BLaER1 treated with 17β-estradiol and CSF1 and Interleukin-3, amounts not matched to agents 10 nM and 100 nM (cell line): Measurements from ENCODE around the gene CDH26.
A peak's percentile ranks its signal among the peaks of the same experiment; 100 is the strongest.
"Not testable (repeated sequence)": the region's sequence is repeated elsewhere in the genome, so short reads cannot be mapped to it uniquely, and the experiment has no call there.

Experiments
- H3K27ac ChIP-seq, 11 experiments: shearing (Covaris generic); formaldehyde crosslinking; 2 replicates each; pipeline ENCODE4 v1.8.1; 2022
- H3K27me3 ChIP-seq, 11 experiments: shearing (Covaris generic); formaldehyde crosslinking; 2 replicates each; pipeline ENCODE4 v1.8.1; 2022
- H3K36me3 ChIP-seq, 11 experiments: shearing (Covaris generic); formaldehyde crosslinking; 2 replicates each; pipeline ENCODE4 v1.8.1; 2022
- H3K4me1 ChIP-seq, 10 experiments: shearing (Covaris generic); formaldehyde crosslinking; 2 replicates each; pipeline ENCODE4 v1.8.1; 2022
- H3K4me2 ChIP-seq, 11 experiments: shearing (Covaris generic); formaldehyde crosslinking; 2 replicates each; pipeline ENCODE4 v1.8.1; 2022
- H3K4me3 ChIP-seq, 10 experiments: shearing (Covaris generic); formaldehyde crosslinking; 2 replicates each; pipeline ENCODE4 v1.8.1; 2022
- H3K9ac ChIP-seq, 11 experiments: shearing (Covaris generic); formaldehyde crosslinking; 2 replicates each; pipeline ENCODE4 v1.8.1; 2022
- H3K9me3 ChIP-seq, 11 experiments: shearing (Covaris generic); formaldehyde crosslinking; replicated peaks in 1 of 11; 2 replicates each; pipeline ENCODE4 v1.8.1; 2022
- H4K20me1 ChIP-seq, 11 experiments: shearing (Covaris generic); formaldehyde crosslinking; 2 replicates each; pipeline ENCODE4 v1.8.1; 2022
- Cebpa-rat ChIP-seq, 11 experiments: shearing (Covaris generic); IDR thresholded peaks; 2 replicates each; pipeline ENCODE4 v1.8.1; 2022

Gene CDH26

DNA sequence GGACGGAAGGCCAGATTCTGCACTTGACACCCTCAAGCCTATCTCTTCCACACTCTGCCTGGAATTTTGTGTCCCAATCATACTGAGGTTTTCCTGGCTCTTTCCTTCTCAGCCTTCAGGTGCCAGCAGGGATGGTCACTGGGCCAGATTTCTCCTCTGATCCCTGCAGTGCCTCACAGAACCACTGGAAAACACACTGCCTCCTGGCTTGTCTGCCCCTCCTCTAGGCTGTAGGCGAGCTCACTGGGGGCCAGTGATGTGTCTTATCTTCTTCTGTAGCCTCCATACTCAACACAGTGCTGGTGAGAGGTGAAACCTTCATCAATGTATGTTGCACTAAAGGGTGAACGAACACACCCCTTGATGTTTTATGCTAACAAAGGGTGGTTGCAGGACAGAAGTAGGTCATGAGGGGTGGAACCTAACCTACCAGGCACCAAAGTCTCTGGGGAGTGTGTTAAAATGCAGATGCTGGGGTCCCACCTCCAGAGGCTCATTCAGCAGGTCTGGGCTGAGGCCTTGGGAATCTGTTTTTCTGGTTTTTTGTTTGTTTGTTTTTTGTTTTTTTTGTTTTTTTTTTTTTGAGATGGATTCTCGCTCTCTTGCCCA, 80.3 kb downstream of the CDH26 start:
- H3K4me2 ChIP-seq, result no peak overlapping the region
- peaks cover 8 to 21% (median 14%) of the 10 kb centered on the region in 11 experiments; a peak in 20 of 22 replicates for H3K9me3 ChIP-seq
- TF ChIP-seq Cebpa-rat (IDR thresholded peaks at IDR 0.05), result no peak
- H3K4me3 ChIP-seq, result no peak overlapping the region
- no peaks in the 10 kb centered on the region for H3K36me3 ChIP-seq
- H3K9ac ChIP-seq, result no peak overlapping the region
- H4K20me1 ChIP-seq, result no peaks in the 10 kb centered on the region
- H3K27ac ChIP-seq, result no peak overlapping the region
- H3K27me3 ChIP-seq, result no peaks in the 10 kb centered on the region
- peaks cover 19 to 46% (median 37%) of the 10 kb centered on the region in 10 experiments; a peak in 19 of 20 replicates for H3K4me1 ChIP-seq

DNA sequence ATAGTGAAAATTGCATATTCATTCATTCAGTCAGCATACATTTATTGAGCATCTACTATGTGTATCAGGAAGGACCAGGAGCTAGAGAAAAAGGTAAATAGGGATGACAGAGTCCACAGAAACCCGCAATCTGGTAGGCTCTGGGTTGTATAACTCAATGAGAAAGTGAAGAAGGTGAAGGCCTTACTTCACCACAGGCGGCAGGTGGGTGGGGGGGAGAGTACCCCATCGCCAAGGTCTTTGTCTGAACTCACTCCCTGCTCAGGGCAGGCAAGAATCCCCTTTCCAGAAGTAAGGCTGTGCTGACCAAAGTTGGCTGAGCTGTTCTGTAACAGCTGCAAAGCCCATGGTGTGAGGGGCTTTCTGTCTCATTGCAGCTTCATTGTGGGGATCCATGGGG, 81.3 kb downstream of the CDH26 start:
- no peak for TF ChIP-seq Cebpa-rat (IDR thresholded peaks at IDR 0.05)
- Histone ChIP-seq H3K36me3 (no peaks in the 10 kb centered on the region), H3K4me3 (no peak overlapping the region), H3K4me1 (peaks cover 22 to 47% (median 39%) of the 10 kb centered on the region in 10 experiments), H3K27me3 (no peaks in the 10 kb centered on the region), H3K27ac (no peak overlapping the region), H3K9ac (no peak overlapping the region), H3K4me2 (no peak overlapping the region), H4K20me1 (no peaks in the 10 kb centered on the region), H3K9me3 (peaks cover 8 to 26% (median 17%) of the 10 kb centered on the region in 11 experiments; a peak in 20 of 22 replicates)

DNA sequence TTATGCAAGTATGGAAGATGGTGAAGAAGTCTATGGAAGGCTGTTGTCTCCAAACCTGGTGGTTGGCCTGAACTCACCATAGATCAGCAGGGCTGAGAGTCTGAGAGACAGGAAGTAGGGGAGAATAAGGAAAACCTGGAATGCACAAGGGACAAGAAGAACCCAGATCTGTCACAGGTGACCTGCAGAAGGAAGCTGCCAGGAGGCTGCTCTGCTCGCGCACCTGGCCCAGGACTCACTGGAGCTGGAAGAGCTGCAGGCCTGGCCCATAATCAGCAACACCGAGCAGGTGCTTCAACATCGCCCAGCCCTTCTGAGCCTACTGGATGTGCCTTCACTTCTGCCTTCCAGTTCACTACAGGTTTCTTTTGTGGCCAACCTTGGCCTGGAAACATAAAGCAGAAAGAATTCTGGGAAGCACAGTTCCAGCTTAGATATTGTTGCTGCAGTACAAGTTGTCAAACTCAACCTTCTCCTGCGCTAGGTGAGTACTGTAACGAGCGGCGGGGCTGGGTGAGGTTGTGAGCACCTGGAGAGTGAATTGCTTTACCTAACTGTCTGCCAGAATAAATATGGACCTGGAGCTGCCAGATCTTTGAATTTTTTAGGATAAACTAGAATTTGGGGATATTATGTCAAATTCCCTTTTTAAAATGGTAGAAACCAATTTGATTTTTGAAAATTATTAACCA, 82.4 kb downstream of the CDH26 start:
- Histone ChIP-seq H3K4me1 (peaks cover 33 to 52% (median 44%) of the 10 kb centered on the region in 10 experiments), H3K36me3 (no peaks in the 10 kb centered on the region), H3K4me3 (no peak overlapping the region), H3K27me3 (no peaks in the 10 kb centered on the region), H3K9me3 (peaks cover 4 to 16% (median 11%) of the 10 kb centered on the region in 11 experiments; a peak in 20 of 22 replicates), H3K9ac (no peak overlapping the region), H3K4me2 (peak overlapping the region in 8 of 11 experiments; percentile 15 to 53 (median 33); a peak in 11 of 22 replicates), H3K27ac (no peak overlapping the region), H4K20me1 (no peaks in the 10 kb centered on the region)
- no peak for TF ChIP-seq Cebpa-rat (IDR thresholded peaks at IDR 0.05)

DNA sequence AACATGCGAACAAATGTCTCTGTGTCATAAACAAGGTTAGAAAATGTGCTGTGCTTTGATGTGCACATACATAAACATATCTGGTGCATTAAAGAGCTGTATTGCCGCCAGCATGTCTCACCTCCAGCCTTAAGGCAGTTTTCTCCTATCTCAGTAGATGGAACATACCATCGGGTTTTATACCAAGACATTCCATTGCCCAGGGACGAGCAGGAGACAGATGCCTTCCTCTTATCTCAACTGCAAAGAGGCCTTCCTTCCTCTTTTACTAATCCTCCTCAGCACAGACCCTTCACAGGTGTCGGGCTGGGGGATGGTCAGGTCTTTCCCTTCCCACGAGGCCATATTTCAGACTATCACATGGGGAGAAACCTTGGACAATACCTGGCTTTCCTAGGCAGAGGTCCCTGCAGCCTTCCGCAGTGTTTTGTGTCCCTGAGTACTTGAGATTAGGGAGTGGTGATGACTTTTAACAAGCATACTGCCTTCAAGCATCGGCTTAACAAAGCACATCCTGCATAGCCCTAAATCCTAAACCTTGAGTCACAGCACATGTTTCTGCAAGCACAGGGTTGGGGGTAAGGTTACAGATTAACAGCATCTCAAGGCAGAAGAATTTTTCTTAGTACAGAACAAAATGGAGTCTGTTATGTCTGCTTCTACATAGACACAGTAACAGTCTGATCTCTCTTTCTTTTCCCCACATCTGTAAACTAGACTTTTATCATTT, 83.4 kb downstream of the CDH26 start:
- H3K36me3 ChIP-seq, H4K20me1 ChIP-seq, H3K9ac ChIP-seq, H3K4me3 ChIP-seq, H3K9me3 ChIP-seq, H3K27me3 ChIP-seq: not testable (repeated sequence)
- peak overlapping the region in 8 of 11 experiments; percentile 15 to 53 (median 33); a peak in 13 of 22 replicates for H3K4me2 ChIP-seq
- H3K27ac ChIP-seq, result peak overlapping the region in 1 of 11 experiments; percentile 13; a peak in 1 of 22 replicates
- peaks cover 41 to 61% (median 50%) of the 10 kb centered on the region in 10 experiments for H3K4me1 ChIP-seq

DNA sequence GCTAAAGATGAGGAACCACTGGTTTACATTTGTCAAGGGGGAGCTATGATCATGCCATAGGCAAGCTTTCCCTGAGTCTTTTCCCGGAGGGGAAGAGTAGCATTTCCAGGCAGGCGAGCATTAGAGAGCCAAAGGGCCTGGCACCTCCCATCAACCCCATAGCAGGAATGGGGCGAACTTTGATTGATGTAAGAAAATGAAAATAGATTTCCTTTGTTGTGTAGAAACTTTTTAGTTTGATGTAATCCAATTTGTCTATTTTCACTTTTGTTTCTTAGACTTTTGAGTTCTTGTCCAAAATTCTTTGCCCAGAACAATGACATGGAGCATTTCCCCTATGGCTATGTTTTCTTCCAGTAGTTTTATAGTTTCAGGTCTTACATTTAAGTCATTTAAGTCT, 85.2 kb downstream of the CDH26 start:
- Histone ChIP-seq H3K4me3 (no peak overlapping the region), H3K4me2 (peak overlapping the region in 6 of 11 experiments; percentile 4 to 30 (median 18); a peak in 5 of 22 replicates), H3K4me1 (peaks cover 43 to 70% (median 52%) of the 10 kb centered on the region in 10 experiments), H4K20me1 (no peaks in the 10 kb centered on the region), H3K27me3 (no peaks in the 10 kb centered on the region), H3K9ac (no peak overlapping the region), H3K36me3 (no peaks in the 10 kb centered on the region), H3K27ac (peak overlapping the region in 1 of 11 experiments; percentile 10; a peak in 1 of 22 replicates), H3K9me3 (peaks cover 0 to 8% (median 0%) of the 10 kb centered on the region in 11 experiments; a peak in 4 of 22 replicates)
- no peak for TF ChIP-seq Cebpa-rat (IDR thresholded peaks at IDR 0.05)

DNA sequence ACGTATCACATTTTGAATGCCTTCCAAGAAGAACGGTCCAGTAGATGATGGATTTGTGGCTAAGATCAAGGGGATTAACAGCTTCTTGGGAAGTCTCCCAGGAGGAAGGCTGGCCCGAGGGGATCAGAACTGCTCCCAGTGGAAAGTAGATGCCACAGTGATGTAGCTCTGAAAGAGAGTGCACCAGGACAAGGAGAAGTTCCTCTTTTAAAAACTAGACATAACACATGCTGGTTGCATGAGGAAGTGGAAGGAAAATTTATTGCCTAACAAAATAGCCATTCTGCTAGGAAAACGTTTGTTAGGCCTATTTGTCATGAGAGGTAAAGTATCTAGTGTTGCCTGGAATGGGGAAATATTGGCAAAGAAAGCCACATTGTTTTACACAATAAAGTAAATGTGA, 87.8 kb downstream of the CDH26 start:
- H3K36me3 ChIP-seq, result no peaks in the 10 kb centered on the region
- TF ChIP-seq Cebpa-rat (IDR thresholded peaks at IDR 0.05), result peak in 8 of 11 experiments; percentile 36 to 89 (median 70); a peak in 10 of 22 replicates
- no peaks in the 10 kb centered on the region for H3K27me3 ChIP-seq
- peaks cover 0 to 13% (median 5%) of the 10 kb centered on the region in 11 experiments; a peak in 10 of 22 replicates for H3K9me3 ChIP-seq
- H3K4me2 ChIP-seq, result peak overlapping the region; percentile 38 to 91 (median 77)
- H3K9ac ChIP-seq, result peak overlapping the region; percentile 40 to 83 (median 77); a peak in 20 of 22 replicates
- H4K20me1 ChIP-seq, result no peaks in the 10 kb centered on the region
- H3K4me3 ChIP-seq, result no peak overlapping the region
- H3K27ac ChIP-seq, result peak overlapping the region; percentile 68 to 97 (median 92); a peak in 21 of 22 replicates
- peaks cover 35 to 92% (median 66%) of the 10 kb centered on the region in 10 experiments for H3K4me1 ChIP-seq

DNA sequence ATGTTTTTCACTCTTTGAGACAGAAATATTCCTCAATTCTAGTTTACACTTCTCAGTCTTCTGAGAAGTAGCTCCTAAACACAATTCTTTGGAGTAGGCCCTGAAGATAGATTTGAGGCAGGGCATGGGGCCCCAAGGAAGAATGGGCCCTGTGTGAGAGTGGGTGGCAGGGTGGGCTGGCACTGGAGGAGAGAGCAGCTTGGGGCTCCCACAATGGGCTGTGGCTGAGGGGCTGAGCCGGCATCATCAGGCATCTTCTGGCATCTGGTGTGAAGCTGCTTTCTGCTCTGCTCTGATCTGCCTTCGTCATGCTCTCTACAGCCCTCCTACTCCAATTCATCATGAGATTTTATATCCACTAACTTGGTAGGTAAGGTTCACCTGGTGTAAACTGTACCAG, 88.2 kb downstream of the CDH26 start:
- H3K4me2 ChIP-seq, result peak overlapping the region; percentile 38 to 91 (median 77)
- no peak; a peak in 1 of 22 replicates for TF ChIP-seq Cebpa-rat (IDR thresholded peaks at IDR 0.05)
- H3K36me3 ChIP-seq, result no peaks in the 10 kb centered on the region
- 0 out of 20 replicates have a peak overlapping the region, but pooled peaks of 1 of the 10 experiments have one; percentile 25 for H3K4me3 ChIP-seq
- peaks cover 0 to 13% (median 5%) of the 10 kb centered on the region in 11 experiments; a peak in 10 of 22 replicates for H3K9me3 ChIP-seq
- H3K9ac ChIP-seq, result peak overlapping the region; percentile 40 to 83 (median 77); a peak in 21 of 22 replicates
- no peaks in the 10 kb centered on the region for H4K20me1 ChIP-seq
- peaks cover 31 to 92% (median 63%) of the 10 kb centered on the region in 10 experiments for H3K4me1 ChIP-seq
- peak overlapping the region; percentile 68 to 97 (median 92) for H3K27ac ChIP-seq
- no peaks in the 10 kb centered on the region for H3K27me3 ChIP-seq

DNA sequence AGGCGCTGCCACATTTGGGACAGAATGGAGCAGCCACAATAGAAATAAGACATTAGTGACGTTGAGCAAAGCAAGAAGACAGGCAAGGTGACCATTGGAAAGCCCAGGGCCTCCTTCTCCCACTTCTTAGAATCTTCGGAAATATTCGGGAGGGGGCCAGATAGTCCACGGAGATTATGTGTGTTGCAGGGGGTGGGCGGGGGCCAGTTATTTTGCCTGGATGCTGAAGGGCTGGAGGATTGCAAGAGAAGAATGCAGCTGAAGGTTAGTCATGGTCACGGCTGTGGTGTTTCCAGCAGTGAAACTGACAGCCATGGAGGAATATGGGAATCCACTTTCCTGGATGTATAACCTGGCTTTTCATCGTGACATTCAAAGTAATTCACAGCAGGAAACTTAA, 88.6 kb downstream of the CDH26 start:
- Histone ChIP-seq H3K36me3 (no peaks in the 10 kb centered on the region), H3K4me3 (no peak overlapping the region), H3K9ac (peak overlapping the region in 10 of 11 experiments; percentile 60 to 83 (median 78); a peak in 20 of 22 replicates), H3K4me1 (peaks cover 27 to 92% (median 61%) of the 10 kb centered on the region in 10 experiments), H3K27ac (peak overlapping the region; percentile 68 to 97 (median 92)), H4K20me1 (no peaks in the 10 kb centered on the region), H3K4me2 (peak overlapping the region in 10 of 11 experiments; percentile 48 to 91 (median 78); a peak in 20 of 22 replicates), H3K9me3 (peaks cover 0 to 13% (median 5%) of the 10 kb centered on the region in 11 experiments; a peak in 10 of 22 replicates), H3K27me3 (no peaks in the 10 kb centered on the region)
- no peak for TF ChIP-seq Cebpa-rat (IDR thresholded peaks at IDR 0.05)
